ENCODE data around the gene CTNNA3.

DNA sequence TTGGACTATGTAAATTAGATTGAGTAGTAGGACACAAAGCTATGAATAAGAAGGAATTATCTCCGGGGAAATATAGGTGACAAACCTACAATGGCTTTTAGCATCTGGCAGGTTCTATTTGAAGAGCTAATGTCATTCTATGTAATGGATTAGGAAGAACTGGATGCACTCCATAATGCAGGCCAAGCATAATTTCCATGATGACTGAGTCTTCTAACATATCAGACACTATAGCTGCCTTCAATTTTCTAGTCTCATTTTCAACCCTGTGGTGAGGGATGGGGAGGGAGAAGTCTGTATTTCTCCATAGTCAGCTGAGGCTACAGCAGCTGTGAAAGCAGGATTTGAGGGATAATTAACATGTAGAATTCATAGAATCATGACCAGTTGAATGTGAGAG, 1160.6 kb downstream of the CTNNA3 start:
- TF ChIP-seq, protein P1, sequence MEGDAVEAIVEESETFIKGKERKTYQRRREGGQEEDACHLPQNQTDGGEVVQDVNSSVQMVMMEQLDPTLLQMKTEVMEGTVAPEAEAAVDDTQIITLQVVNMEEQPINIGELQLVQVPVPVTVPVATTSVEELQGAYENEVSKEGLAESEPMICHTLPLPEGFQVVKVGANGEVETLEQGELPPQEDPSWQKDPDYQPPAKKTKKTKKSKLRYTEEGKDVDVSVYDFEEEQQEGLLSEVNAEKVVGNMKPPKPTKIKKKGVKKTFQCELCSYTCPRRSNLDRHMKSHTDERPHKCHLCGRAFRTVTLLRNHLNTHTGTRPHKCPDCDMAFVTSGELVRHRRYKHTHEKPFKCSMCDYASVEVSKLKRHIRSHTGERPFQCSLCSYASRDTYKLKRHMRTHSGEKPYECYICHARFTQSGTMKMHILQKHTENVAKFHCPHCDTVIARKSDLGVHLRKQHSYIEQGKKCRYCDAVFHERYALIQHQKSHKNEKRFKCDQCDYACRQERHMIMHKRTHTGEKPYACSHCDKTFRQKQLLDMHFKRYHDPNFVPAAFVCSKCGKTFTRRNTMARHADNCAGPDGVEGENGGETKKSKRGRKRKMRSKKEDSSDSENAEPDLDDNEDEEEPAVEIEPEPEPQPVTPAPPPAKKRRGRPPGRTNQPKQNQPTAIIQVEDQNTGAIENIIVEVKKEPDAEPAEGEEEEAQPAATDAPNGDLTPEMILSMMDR (IDR thresholded peaks at IDR 0.05 in 2 of 3, conservative IDR thresholded peaks at IDR 0.05 in 1 of 3; ENCODE audit: borderline replicate concordance in 1 of 3, insufficient read depth in 1 of 3, low read depth in 2 of 3, low read length in 2 of 3): no peak
- TF ChIP-seq FOSL1 (IDR thresholded peaks at IDR 0.05; ENCODE audit: low read depth) (no peak), RAD21 (IDR thresholded peaks at IDR 0.05; ENCODE audit: low read depth) (no peak), CEBPB (IDR thresholded peaks at IDR 0.05; ENCODE audit: low read depth) (no peak), EZH2 (IDR thresholded peaks at IDR 0.05) (no peak), POLR2A (IDR thresholded peaks at IDR 0.05; ENCODE audit: borderline replicate concordance, extremely low read depth, insufficient read depth, insufficient read length) (no peak), EZH2phosphoT487 (IDR thresholded peaks at IDR 0.05; ENCODE audit: borderline replicate concordance) (no peak), SRF (IDR thresholded peaks at IDR 0.05; ENCODE audit: low read depth) (no peak), TCF7L2 (IDR thresholded peaks at IDR 0.05; ENCODE audit: borderline replicate concordance, extremely low read depth, insufficient read depth, insufficient read length) (no peak), EGR1 (IDR thresholded peaks at IDR 0.05; ENCODE audit: low read depth) (no peak)
- TF ChIP-seq, protein P2, sequence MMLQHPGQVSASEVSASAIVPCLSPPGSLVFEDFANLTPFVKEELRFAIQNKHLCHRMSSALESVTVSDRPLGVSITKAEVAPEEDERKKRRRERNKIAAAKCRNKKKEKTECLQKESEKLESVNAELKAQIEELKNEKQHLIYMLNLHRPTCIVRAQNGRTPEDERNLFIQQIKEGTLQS (IDR thresholded peaks at IDR 0.05): no peak
- TF ChIP-seq, protein P3, sequence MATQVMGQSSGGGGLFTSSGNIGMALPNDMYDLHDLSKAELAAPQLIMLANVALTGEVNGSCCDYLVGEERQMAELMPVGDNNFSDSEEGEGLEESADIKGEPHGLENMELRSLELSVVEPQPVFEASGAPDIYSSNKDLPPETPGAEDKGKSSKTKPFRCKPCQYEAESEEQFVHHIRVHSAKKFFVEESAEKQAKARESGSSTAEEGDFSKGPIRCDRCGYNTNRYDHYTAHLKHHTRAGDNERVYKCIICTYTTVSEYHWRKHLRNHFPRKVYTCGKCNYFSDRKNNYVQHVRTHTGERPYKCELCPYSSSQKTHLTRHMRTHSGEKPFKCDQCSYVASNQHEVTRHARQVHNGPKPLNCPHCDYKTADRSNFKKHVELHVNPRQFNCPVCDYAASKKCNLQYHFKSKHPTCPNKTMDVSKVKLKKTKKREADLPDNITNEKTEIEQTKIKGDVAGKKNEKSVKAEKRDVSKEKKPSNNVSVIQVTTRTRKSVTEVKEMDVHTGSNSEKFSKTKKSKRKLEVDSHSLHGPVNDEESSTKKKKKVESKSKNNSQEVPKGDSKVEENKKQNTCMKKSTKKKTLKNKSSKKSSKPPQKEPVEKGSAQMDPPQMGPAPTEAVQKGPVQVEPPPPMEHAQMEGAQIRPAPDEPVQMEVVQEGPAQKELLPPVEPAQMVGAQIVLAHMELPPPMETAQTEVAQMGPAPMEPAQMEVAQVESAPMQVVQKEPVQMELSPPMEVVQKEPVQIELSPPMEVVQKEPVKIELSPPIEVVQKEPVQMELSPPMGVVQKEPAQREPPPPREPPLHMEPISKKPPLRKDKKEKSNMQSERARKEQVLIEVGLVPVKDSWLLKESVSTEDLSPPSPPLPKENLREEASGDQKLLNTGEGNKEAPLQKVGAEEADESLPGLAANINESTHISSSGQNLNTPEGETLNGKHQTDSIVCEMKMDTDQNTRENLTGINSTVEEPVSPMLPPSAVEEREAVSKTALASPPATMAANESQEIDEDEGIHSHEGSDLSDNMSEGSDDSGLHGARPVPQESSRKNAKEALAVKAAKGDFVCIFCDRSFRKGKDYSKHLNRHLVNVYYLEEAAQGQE (IDR thresholded peaks at IDR 0.05; ENCODE audit: low read depth): no peak
- TF ChIP-seq, protein P4, sequence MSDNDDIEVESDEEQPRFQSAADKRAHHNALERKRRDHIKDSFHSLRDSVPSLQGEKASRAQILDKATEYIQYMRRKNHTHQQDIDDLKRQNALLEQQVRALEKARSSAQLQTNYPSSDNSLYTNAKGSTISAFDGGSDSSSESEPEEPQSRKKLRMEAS (IDR thresholded peaks at IDR 0.05): no peak
